Central memory CD8-positive, alpha-beta T cell (primary cell): ENCODE data around the gene SPINK9.
A peak's percentile ranks its signal among the peaks of the same experiment; 100 is the strongest.

ENCODE experiments used
- ATAC-seq: fragments of 150-1000 bp; cut with Tn5 transposase; replicated peaks from 2 replicates; pipeline ENCODE4 v1.10.0; 2022; ENCODE audit warnings: mild to moderate bottlenecking, moderate FRiP score, moderate number of reproducible peaks; ENCODE audit not compliant: poor library complexity, severe bottlenecking; ENCODE audit errors: extremely low read depth
- DNase-seq, 2 donors: peaks; one replicate each; pipeline ENCODE4 v3.0.0; 2021; ENCODE audit warnings: low spot score in 2 of 2
- H3K27ac Mint-ChIP-seq: one replicate; pipeline ENCODE4 v1.8.0; 2022; ENCODE audit warnings: low read depth, mild to moderate bottlenecking, moderate library complexity, mixed read lengths
- H3K27me3 Mint-ChIP-seq: one replicate; pipeline ENCODE4 v1.8.0; 2022; ENCODE audit warnings: mixed read lengths
- H3K36me3 Mint-ChIP-seq: one replicate; pipeline ENCODE4 v1.8.0; 2022; ENCODE audit warnings: mild to moderate bottlenecking, moderate library complexity, mixed read lengths; ENCODE audit not compliant: insufficient read depth
- H3K4me1 Mint-ChIP-seq: one replicate; pipeline ENCODE4 v1.8.0; 2022; ENCODE audit warnings: mixed read lengths
- H3K4me3 Mint-ChIP-seq: one replicate; pipeline ENCODE4 v1.8.0; 2022; ENCODE audit warnings: mild to moderate bottlenecking, moderate library complexity, mixed read lengths
- H3K9me3 Mint-ChIP-seq: one replicate; pipeline ENCODE4 v1.8.0; 2022; ENCODE audit warnings: mixed read lengths

Gene SPINK9

GRCh38 chr5:148376198-148376597 lies 40.8 kb downstream of the SPINK9 start:
- Mint-ChIP-seq H3K4me3 (no peak overlapping the region), H3K27me3 (no peaks in the 10 kb centered on the region), H3K27ac (no peak overlapping the region), H3K9me3 (peaks cover 4% of the 10 kb centered on the region), H3K4me1 (no peaks in the 10 kb centered on the region), H3K36me3 (no peaks in the 10 kb centered on the region)
- ATAC-seq (no peak), DNase-seq (no peak)

- peaks cover 3% of the 10 kb centered on the region for H3K36me3 Mint-ChIP-seq
- no peaks in the 10 kb centered on the region for H3K27me3 Mint-ChIP-seq
- peaks cover 9% of the 10 kb centered on the region for H3K4me1 Mint-ChIP-seq
- peaks cover 4% of the 10 kb centered on the region for H3K9me3 Mint-ChIP-seq
- ATAC-seq = no peak
- no peak for DNase-seq
- H3K4me3 Mint-ChIP-seq = no peak overlapping the region
- H3K27ac Mint-ChIP-seq = no peak overlapping the region
These were observed 43.3 kb downstream of the SPINK9 start for GRCh38 chr5:148378670-148379069.

- Mint-ChIP-seq H3K9me3 (peaks cover 4% of the 10 kb centered on the region), H3K36me3 (peaks cover 9% of the 10 kb centered on the region), H3K4me1 (peaks cover 16% of the 10 kb centered on the region), H3K27ac (no peak overlapping the region), H3K27me3 (no peaks in the 10 kb centered on the region), H3K4me3 (no peak overlapping the region)
- DNase-seq (no peak), ATAC-seq (no peak)
These were observed 44.0 kb downstream of the SPINK9 start for GRCh38 chr5:148379340-148379739.

GRCh38 chr5:148381906-148382305 lies 46.5 kb downstream of the SPINK9 start:
- Mint-ChIP-seq H3K9me3 (peaks cover 4% of the 10 kb centered on the region), H3K4me3 (no peak overlapping the region), H3K4me1 (peaks cover 35% of the 10 kb centered on the region), H3K27me3 (no peaks in the 10 kb centered on the region), H3K36me3 (peaks cover 17% of the 10 kb centered on the region), H3K27ac (no peak overlapping the region)
- no peak for ATAC-seq
- DNase-seq = no peak

- Mint-ChIP-seq H3K27me3 (no peaks in the 10 kb centered on the region), H3K36me3 (peaks cover 17% of the 10 kb centered on the region), H3K27ac (peak overlapping the region; percentile 95), H3K4me3 (peak overlapping the region; percentile 82), H3K9me3 (peaks cover 4% of the 10 kb centered on the region), H3K4me1 (peaks cover 41% of the 10 kb centered on the region)
- DNase-seq = no peak
- no peak for ATAC-seq
These were observed 47.6 kb downstream of the SPINK9 start for GRCh38 chr5:148382961-148383360.

GRCh38 chr5:148383564-148384379 lies 48.4 kb downstream of the SPINK9 start, which contains the start of gene FBXO38:
FBXO38 (plus strand) TSS chr5:148383958; CDS start chr5:148394777, 10,819 bp downstream.
- peak within 1 kb of the TSS; percentile 82 for H3K4me3 Mint-ChIP-seq
- H3K4me1 Mint-ChIP-seq = peaks cover 47% of the 10 kb centered on the region
- no peaks in the 10 kb centered on the region for H3K27me3 Mint-ChIP-seq
- DNase-seq (peak; percentile 92 to 96), ATAC-seq (peak; percentile 95)
- H3K9me3 Mint-ChIP-seq = no peaks in the 10 kb centered on the region
- peak within 1 kb of the TSS; percentile 95 for H3K27ac Mint-ChIP-seq
- peaks cover 17% of the 10 kb centered on the region for H3K36me3 Mint-ChIP-seq

GRCh38 chr5:148384380-148384737 lies 49.0 kb downstream of the SPINK9 start:
- DNase-seq = no peak
- no peaks in the 10 kb centered on the region for H3K9me3 Mint-ChIP-seq
- peak overlapping the region; percentile 82 for H3K4me3 Mint-ChIP-seq
- H3K4me1 Mint-ChIP-seq = peaks cover 53% of the 10 kb centered on the region
- peak; percentile 18 for ATAC-seq
- no peaks in the 10 kb centered on the region for H3K27me3 Mint-ChIP-seq
- peak overlapping the region; percentile 95 for H3K27ac Mint-ChIP-seq
- H3K36me3 Mint-ChIP-seq = peaks cover 20% of the 10 kb centered on the region

GRCh38 chr5:148385094-148385493 lies 49.7 kb downstream of the SPINK9 start:
- no peaks in the 10 kb centered on the region for H3K9me3 Mint-ChIP-seq
- H3K4me3 Mint-ChIP-seq = peak overlapping the region; percentile 82
- H3K36me3 Mint-ChIP-seq = peaks cover 21% of the 10 kb centered on the region
- ATAC-seq (no peak), DNase-seq (no peak)
- no peaks in the 10 kb centered on the region for H3K27me3 Mint-ChIP-seq
- peaks cover 56% of the 10 kb centered on the region for H3K4me1 Mint-ChIP-seq
- H3K27ac Mint-ChIP-seq = peak overlapping the region; percentile 95

- ATAC-seq = no peak
- H3K27ac Mint-ChIP-seq = peak overlapping the region; percentile 95
- no peaks in the 10 kb centered on the region for H3K9me3 Mint-ChIP-seq
- H3K4me1 Mint-ChIP-seq = peaks cover 63% of the 10 kb centered on the region
- peaks cover 24% of the 10 kb centered on the region for H3K36me3 Mint-ChIP-seq
- H3K27me3 Mint-ChIP-seq = no peaks in the 10 kb centered on the region
- DNase-seq = no peak
- peak overlapping the region; percentile 82 for H3K4me3 Mint-ChIP-seq
These were observed 50.7 kb downstream of the SPINK9 start for GRCh38 chr5:148386041-148386440.

GRCh38 chr5:148387325-148387724 lies 52.0 kb downstream of the SPINK9 start:
- peaks cover 24% of the 10 kb centered on the region for H3K36me3 Mint-ChIP-seq
- H3K4me3 Mint-ChIP-seq = peak overlapping the region; percentile 2
- DNase-seq (no peak), ATAC-seq (no peak)
- no peaks in the 10 kb centered on the region for H3K27me3 Mint-ChIP-seq
- H3K9me3 Mint-ChIP-seq = no peaks in the 10 kb centered on the region
- peaks cover 73% of the 10 kb centered on the region for H3K4me1 Mint-ChIP-seq
- H3K27ac Mint-ChIP-seq = no peak overlapping the region

- H3K27ac Mint-ChIP-seq = peak overlapping the region; percentile 71
- DNase-seq = no peak
- no peak for ATAC-seq
- H3K4me1 Mint-ChIP-seq = peaks cover 75% of the 10 kb centered on the region
- no peak overlapping the region for H3K4me3 Mint-ChIP-seq
- no peaks in the 10 kb centered on the region for H3K27me3 Mint-ChIP-seq
- H3K9me3 Mint-ChIP-seq = no peaks in the 10 kb centered on the region
- peaks cover 22% of the 10 kb centered on the region for H3K36me3 Mint-ChIP-seq
These were observed 53.3 kb downstream of the SPINK9 start for GRCh38 chr5:148388696-148389095.
